ENCODE results near the gene BHLHE23.

BHLHE23 gene

DNA sequence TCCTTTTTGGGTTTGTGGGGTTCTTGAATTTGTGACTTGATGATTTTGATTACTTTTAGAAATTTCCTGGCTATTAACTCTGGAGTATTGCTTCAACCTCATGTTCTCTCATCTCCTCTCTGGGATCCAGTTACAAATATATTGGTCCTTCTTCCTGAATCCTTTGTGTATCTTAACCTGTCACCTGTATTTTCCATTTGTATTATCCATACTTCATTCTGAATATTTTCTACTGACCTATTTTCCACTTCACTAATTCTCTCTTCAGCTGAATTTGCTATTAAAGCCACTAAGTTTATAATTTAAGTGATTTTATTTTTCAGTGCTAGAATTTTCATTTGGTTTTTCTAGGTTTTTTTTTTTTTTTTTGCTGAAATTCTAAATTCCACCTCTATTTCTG, 6.4 kb upstream of the BHLHE23 start:
- no peak overlapping the region for H3K4me3 ChIP-seq (ENCODE audit: low read length)
- TF ChIP-seq, protein P1, sequence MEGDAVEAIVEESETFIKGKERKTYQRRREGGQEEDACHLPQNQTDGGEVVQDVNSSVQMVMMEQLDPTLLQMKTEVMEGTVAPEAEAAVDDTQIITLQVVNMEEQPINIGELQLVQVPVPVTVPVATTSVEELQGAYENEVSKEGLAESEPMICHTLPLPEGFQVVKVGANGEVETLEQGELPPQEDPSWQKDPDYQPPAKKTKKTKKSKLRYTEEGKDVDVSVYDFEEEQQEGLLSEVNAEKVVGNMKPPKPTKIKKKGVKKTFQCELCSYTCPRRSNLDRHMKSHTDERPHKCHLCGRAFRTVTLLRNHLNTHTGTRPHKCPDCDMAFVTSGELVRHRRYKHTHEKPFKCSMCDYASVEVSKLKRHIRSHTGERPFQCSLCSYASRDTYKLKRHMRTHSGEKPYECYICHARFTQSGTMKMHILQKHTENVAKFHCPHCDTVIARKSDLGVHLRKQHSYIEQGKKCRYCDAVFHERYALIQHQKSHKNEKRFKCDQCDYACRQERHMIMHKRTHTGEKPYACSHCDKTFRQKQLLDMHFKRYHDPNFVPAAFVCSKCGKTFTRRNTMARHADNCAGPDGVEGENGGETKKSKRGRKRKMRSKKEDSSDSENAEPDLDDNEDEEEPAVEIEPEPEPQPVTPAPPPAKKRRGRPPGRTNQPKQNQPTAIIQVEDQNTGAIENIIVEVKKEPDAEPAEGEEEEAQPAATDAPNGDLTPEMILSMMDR (IDR thresholded peaks at IDR 0.05; ENCODE audit: insufficient read depth, low read depth, low read length, missing control alignments), result no peak
- DNase-seq (ENCODE audit: low read depth), result no peak

DNA sequence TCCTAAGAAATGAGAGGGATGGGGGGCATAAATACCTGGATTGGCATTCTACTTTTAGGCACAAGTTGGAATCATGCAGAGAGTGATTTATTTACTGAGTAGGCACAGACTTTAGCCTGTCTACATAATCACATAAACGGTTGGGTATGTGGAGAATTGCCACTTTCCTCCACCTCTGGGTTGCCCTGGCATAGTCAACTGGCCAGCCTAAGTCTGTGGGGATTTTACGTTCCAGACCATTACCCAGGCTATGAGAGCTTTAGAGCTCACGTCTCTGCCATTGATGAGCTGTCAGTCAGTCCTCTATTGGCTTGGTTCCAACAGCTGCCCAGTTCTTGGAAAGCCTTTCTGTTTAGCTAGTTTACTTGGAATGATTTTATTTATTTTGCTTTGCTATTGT, 5.0 kb upstream of the BHLHE23 start:
- TF ChIP-seq, protein P1 (IDR thresholded peaks at IDR 0.05; ENCODE audit: insufficient read depth, low read depth, low read length, missing control alignments), result no peak
- no peak for DNase-seq (ENCODE audit: low read depth)
- H3K4me3 ChIP-seq (ENCODE audit: low read length), result no peak overlapping the region

DNA sequence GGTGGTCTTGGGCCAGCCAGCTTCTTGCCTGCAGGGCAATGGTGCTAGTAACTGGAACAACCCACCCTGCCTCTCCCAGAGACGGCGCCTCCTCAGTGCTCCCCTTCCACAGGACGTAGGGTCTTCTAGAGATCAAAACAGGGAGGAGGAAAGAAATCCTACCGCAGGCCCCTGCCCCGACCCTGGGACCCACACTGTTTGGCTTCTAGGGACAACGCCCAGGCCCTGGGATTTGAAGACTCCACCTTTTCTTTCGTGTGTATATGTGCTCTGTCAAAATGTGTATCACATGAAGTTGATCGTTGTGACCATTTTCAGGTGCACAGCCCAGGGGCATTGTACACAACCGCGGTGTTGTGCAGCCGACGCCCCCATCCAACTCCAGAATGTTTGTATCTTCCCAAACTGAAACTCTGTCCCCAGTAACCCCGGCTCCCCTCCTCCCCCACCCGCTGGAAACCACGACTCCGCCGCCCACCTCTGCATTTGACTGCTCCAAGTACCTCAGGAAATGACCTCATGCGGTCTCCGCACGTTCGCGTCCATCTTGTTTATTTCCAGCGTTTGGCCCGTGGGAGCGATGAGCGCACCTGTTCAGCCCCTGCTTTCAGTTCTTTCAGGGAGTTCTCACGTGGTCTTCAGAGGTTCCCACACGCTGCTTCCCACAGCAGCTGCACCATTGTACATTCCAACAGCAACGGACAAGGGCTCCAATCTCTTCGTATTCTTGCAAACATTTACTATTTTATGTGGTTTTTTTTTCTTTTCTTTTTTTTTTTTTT, 3.4 kb upstream of the BHLHE23 start:
- H3K4me3 ChIP-seq (ENCODE audit: low read length), result no peak overlapping the region
- TF ChIP-seq, protein P1 (IDR thresholded peaks at IDR 0.05; ENCODE audit: insufficient read depth, low read depth, low read length, missing control alignments), result no peak
- no peak for DNase-seq (ENCODE audit: low read depth)

DNA sequence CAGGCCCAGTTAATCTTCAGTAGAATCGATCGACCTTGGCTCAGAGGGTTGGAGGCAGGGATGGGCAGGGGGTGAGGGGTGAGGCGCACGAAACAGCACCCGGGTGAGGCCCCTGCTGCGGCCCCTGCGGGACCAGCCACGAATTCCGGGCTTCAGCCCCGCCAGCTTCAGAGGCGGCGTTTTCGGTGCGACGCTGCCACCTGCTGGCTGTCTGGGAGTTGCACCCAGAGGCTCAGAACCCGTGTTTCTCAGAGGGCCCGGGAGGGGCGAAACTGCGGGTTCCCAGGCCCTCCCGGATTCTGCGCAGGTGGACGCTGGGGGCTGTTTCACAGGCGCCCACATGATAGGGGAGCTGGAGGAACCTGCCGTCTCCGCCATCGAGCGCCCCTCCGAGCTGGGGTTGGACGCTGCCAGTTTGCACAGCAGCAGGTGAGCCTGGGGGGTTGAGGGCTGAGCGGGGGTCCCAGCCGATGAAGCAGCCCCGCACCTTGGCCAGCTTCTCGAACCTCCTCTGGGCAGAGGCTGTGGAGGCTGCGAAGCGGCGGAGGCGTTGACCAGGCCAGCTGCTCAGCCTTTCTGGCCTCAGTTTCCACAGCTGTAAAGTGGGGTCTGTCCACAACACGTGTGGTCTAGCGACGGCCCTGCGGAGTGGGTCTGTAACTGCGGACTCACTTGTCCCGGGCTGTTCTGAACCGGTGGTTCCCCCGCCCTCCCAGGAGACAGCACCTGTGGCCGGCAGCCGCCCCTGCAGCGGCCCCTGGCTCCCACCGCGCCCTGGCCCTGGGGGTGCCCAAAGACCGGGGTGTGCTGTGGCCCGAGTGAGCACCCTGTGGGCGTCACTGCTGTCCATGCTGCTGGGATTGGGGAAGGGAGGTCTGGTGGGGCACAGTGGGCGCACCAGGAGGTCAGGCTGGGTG, 2.5 kb upstream of the BHLHE23 start:
- no peak overlapping the region for H3K4me3 ChIP-seq (ENCODE audit: low read length)
- DNase-seq (ENCODE audit: low read depth), result peak; percentile 61
- TF ChIP-seq, protein P1 (IDR thresholded peaks at IDR 0.05; ENCODE audit: insufficient read depth, low read depth, low read length, missing control alignments), result peak; percentile 86

DNA sequence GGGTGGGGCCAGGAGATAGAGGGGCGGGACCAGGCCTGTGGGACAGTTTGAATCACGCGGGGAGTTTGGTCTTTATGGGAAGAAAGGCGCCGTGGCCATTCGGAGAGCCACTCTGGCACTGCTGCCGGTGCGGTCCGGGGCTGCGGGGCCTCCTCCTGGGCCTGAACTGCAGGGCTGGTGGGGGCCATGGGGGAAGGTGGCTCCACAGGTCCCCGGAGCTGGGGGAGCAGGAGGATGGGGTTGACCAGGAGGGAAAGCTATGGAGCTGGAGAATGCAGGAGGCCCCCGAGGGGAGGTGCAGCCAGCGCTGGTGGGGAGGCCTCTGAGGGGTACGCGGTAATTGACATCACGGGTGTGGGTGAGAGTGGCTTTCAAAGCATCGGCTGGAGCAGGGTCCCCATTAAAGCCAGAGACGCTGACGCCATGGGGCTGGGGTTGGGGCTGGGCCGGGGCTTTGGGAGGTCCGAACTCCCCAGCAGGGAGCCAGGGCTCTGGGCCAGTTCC, 1.8 kb upstream of the BHLHE23 start:
- DNase-seq (ENCODE audit: low read depth), result no peak
- H3K4me3 ChIP-seq (ENCODE audit: low read length), result no peak overlapping the region
- TF ChIP-seq, protein P1 (IDR thresholded peaks at IDR 0.05; ENCODE audit: insufficient read depth, low read depth, low read length, missing control alignments), result no peak

DNA sequence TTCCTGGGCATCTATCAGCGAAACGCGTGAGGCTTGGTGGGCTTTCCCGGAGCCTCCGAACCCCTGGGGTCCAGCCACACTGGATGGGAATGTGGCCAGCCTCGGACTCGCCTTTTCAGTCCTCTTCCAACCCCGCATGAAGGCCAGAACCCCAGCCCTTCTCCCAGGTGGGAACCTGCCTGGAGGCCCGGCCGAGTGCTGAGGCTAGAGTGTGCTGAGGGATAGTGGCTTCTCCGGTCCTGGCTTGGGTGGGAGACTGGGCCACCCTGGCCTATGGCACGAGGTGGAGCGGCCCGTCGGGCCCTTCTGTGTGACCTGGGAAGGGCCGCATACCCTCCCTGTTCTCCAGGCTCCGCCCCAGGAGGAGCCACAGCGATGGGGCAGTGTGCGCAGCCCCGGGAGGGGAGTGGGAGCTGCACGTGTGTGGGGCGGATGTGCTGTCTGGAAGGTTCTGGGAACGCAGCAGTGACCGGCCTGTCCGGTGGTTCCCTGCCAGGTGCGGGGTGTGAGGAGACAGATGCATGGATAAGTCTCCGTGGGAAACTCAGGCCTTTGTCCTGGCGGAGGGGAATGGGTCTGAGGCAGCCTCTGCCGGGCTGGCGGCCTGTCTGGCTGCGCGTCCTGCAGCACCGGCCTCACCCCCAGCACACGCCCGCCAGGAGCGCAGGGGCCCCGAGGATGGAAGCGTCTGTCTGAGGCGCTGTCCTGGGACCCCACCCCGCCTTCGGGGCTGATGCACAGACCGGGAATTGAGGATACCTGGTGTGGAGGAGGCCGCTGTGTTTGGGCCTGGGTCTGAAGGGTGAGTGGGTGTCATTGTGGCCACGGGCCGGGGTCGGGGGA, 1.1 kb upstream of the BHLHE23 start:
- TF ChIP-seq, protein P1 (IDR thresholded peaks at IDR 0.05; ENCODE audit: insufficient read depth, low read depth, low read length, missing control alignments), result no peak
- no peak for DNase-seq (ENCODE audit: low read depth)
- H3K4me3 ChIP-seq (ENCODE audit: low read length), result no peak overlapping the region

Data from epithelial cell of esophagus (primary cell).